ENCODE data around the gene ESM1.

Gene ESM1

DNA sequence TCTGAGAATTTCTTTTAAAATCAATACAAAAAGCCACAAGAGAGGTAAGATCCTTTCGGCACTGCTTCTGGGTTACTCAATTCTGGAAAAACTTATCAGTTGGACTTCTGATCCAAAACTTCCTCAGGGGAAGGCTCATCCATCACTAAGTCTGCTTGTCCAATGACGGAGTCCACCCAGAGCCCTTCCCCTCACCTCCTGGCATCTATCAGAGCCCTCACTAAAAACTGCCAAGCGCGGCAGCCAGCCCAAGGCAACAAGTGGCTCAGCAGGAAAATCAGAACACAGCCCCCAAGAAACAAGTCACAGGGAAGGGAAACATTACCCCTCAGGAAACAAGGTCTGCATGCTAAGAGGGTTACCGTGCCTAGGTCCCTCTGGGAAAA lies 869 bp upstream of the ESM1 start:
- no peak for DNase-seq

DNA sequence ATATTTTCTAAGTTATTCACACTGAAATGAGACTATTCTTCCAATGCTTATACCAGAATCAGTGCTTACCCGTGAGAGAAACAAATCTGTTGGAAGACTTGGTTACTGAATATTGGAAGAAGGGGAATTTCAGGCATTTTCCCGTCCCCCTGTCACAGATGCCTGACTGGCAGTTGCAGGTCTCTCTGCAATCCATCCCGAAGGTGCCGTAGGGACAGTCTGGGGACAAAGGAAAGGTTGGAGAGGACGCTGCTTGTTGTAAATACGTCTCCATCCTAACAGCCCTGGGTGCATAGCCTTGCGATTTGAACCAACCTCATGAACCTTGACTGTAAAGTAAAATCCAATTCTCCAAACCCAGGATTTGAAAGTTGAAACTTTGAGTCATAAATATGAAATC lies 3.5 kb downstream of the ESM1 start:
- no peak for DNase-seq

DNA sequence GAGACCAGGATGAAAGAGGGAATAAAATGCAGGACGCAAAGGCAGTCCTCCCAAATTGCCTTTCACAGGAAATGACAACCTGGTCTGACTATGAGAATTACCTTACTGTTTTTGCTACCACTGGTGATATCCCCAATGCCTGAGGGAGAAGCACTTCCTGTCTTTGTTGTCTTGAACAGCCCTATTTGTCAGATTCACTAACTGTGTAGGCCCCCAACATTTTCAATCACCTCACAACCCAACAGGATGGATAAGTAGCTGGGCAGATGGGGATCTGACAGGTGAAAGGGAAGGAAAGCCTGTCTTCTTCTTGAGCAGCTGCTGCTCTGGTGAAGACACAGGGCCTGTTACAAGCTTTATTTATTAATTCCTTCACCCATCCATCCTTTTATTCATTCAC lies 9.7 kb downstream of the ESM1 start:
- DNase-seq = no peak

DNA sequence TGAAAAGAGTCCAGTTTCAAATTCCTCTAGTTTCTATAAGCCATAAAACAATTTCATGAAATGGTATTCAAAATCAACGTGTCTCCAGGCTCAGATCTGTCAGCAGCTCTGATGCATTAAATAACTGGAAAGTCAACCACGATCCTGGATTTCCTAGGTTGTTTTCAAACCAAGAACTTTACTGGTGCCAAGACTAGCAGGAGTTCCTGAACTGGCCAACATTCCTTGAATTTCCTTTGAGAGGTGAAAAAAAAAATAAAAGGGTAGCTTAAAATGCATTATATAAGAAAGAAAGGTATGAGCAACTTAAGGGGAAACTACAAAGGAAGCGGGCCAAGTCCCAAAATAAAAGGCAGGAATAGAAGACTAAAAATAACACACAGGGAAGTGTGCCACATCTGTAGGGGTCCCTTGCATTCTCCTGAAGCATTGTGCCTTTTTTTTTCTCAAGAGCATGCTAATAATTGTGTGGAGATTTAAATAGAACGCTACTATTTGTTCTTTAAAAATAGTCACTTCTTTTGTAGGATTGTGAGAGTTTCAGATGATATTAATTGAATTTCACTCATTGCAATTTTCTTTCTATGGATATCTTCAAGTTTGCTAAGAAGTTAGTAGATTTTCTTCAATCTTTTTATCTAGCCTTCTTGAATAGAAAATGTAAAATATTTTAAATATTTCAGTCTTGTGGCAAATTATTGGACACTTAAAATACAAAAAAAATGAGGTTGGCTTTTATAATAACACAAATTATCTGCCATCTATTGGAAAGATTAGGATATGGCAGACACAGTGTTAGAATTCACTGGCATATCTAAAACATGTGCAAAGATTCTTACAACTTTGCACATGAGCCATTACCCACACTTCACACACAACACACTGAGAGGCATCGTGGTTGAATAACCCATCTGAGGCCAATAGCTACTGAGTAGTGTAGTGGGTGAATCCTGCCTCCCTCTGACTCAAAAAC lies 15.3 kb downstream of the ESM1 start:
- no peak for DNase-seq

DNA sequence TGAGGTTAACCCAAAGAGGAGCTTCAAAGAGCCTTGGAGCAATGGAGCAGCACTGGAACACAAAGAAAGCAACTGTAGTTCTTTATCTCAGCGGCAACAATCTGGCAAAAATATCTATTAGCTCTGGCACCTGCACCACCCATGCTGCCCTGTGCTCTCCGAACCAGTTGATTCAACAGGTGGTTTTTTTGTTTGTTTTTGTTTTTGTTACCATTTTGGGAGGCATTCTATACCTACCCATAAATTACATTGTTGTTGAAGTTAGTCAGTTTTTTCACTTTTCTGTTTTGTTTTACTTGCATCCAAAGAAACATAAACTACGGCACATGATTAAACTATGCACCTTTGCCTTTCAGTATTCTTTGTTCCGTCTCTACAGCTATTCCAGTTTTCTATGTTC lies 16.2 kb downstream of the ESM1 start:
- no peak for DNase-seq

DNA sequence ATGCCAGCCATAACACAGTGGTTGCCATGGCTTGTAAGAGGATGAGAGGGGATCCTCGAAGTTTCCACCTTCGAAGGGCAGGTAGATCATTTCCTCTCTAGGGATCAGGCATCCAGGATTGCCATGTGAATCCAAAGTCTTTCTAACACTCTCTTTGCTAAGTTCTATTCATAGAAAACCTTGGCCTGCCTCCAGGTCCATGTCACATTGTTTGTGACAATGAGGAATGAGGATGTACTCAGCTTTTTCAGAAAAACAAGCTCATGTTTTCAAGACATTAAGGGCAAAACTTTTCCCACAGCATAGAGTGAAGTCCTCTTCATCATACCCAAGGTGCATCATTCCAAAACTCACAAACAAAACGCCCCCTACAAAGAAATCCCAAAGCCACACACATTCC lies 19.6 kb downstream of the ESM1 start:
- DNase-seq = no peak

DNA sequence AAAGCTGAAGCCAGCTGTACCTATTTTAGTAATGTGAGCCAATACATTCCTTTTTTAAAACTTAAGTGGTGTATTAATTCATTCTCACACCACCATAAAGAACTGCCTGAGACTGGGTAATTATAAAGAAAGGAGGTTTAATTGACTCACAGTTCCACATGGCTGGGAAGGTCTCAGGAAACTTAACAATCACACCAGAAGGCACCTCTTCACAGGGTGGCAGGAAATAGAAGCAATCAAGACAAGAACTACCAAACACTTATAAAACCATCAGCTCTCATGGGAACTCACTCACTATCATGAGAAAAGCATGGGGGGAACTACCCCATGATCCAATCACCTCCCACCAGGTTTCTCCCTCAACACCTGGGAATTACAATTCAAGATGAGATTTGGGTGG lies 21.0 kb downstream of the ESM1 start:
- DNase-seq = no peak

DNA sequence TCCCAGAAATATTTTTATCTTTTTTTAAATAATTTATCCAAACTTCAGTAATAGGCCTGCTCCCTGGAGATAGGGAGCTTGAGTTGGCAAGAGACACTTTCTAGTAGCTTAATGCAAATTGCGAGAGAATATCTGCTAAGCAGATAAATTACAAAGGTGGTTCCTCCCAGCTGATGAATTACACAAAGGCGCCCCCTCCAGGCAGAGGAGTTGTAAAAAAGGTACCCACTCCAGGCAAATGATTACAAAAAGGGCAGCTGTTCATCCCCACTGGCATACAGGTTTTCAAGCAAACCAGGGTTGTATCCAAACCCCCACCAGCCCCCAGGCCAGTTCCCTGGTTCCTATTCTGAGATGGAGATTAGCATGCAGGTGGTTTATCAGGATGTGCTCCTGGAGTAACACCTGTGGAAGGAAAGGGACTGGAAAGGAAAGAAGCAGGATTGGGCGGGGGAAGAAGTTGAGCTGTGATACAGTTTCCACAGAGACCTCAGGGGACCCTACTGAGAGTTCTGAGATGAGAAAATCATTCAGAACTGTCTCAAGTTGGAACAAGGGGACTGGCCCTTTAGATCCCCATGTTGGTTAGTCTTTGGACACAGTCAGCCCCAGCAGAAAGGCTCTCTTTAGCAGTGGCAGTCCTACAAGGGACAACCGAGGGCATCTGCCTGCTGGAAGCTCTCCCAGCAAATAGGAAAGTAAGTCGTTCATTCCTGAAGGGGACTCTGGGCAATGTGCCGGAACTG lies 25.5 kb downstream of the ESM1 start:
- DNase-seq = no peak

DNA sequence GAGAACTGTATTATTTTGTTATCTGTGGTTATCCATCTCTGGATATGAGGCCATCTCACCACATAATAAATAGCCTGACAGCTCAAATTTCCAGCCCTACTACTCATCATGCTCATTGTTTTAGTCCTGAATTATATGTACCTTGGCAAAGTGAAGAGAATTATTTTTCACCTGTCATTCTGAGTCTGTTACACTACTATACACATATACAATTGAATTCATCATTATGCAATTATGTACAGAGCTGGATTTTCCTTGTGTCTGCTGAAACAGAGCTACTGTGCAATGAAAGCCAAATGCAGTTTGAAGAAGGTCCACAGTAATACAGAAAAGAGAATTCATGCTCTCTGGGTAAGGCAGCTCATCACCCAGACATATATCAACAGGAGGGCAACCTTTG lies 28.5 kb downstream of the ESM1 start:
- no peak for DNase-seq

DNA sequence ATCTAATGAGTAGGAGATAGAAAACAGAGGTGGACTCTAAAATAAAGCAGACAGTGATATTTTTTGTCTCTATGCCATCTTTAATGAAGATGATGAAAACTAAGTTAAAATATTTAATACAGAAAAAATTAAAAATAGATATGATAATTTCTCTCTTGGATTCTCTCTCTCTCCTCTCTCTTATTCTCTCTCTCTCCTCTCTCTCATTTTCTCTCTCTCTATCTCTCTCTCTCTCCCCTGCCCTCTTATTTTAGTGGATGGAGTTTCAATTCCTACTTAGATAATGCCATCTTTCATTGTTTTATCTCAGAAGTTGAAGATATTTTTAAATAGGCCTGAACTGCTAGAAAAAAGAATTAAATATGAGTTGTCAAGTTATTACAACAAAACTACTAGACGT lies 38.2 kb downstream of the ESM1 start:
- no peak for DNase-seq

DNA sequence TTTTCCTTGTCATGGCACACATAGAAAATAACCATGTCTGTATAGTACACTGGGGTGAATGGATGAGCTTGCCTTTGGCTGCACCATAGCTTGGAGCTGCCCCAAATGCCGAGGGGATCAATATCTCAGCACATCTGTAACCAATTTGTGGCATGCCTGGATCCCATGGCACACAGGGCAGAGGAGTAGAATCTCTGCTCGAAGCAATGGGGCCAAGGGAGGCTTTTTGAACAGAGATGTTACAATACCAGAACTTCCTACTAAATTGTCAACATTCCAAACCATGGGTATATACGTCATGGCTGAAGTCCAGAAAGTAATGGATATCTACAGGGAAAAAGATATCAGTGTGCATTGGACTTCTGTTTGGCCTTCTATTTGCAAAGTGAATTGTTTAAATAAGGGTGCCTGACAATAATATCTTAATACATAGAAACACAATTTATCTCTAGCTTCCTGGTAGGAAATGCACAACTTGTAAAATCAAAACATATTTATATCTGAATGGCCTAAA lies 39.0 kb downstream of the ESM1 start:
- no peak for DNase-seq

DNA sequence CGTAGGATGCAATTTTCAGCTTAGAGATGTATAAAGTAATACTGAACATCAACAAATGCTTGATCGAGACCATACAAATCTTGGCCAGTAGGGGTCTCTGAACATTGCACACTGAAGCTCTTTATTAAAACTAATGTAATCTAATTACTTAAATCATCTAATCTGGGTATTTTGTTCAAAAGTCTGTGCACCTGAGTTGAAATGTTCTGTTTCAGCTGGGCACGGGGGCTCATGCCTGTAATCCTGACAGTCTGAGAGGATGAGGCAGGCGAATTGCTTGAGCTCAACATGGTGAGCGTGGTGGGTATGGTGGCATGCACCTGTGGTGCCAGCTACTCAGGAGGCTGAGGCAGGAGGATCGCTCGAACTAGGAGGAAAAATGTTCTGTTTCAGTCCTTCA lies 41.0 kb downstream of the ESM1 start:
- peak in 1 of 56 donors; percentile 4 for DNase-seq

DNA sequence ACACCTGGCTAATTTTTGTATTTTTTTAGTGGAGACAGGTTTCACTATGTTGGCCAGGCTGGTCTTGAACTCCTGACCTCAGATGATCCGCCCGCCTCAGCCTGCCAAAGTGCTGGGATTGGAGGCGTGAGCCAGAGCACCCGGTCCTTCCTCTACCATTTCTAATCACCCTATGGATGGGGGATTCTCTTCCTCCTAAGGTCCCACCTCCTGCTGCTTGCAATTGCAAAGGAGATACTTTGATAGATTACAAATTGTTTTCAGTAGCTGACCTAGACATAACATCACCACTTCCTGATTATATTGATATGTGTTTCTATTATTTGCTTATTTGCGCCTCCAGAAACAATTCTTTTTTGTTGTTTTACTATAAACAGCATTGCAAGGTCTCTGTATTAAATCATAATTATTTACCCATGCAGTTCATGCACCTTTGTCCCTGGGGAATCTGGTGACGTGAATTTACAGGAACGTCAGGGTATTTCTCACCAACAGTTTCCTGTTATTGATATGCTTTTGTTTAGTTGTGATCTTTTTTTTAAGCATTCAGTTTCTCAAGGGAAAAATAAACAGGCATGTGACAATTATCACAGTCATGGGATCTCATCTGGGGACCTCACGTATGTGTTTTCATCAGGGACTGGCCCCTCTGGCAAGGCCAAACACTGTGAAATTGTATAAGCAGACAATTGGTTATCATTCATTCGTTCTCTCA lies 43.2 kb downstream of the ESM1 start:
- DNase-seq = no peak

DNA sequence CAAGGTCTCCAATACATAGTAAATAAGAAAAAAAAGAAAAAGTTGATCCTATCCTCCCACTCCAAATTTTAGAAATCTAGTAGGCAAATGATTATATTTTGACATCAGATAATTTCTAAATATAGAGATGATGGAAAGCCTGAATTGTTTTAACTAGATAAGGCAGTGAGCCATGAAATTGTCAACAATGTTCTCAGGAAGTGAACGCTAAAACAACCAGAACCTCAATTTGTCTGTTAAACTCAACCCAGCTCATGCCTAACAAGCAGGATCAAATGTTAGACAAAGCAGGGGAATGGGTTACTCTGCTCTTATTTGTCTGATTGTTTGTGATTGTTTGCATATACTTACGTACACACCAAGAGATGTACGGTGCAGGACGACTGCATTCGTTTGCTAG lies 49.2 kb downstream of the ESM1 start:
- no peak for DNase-seq

DNA sequence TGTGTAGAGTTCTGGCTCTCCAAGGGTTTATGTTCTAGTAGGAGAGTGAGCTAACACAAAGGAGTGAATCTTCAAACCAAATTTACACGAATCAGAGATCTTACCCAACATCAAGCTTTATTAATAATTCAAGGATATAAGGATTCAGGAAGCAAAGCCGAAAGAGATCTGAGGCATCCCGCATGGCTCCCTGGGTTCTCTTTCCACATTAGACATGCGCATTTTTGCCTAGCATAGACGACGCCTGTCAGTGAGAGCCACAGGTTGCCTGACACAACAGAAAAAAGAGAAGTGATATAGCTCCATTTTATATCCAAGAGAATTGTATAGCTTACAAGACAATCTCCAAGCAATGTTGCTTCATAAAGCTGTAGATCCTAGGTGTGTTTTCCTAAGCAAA lies 52.6 kb downstream of the ESM1 start:
- no peak for DNase-seq

DNA sequence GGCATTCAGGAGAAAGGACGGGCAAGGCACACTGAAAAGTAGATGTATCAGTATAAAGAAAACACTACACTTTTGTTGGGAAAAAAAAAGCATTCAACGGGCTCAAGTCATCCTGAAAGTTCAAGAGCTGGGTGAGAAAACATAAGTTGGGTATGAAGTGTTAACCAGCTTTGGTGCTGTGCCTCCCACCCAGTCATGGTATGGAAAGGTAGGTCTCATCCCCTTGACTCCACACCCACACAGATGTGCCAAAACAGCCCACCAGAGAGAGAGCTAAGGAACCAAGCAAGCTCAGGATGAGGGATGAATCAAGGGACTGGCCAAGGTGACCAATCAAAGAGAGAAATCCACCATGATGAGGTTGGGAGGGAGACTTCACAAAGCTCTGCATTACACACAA lies 54.7 kb downstream of the ESM1 start:
- DNase-seq = no peak

All from nucleus accumbens (tissue), 56 donors.